NOMO-1 (cell line): ENCODE data around the gene MCM9.
"Not testable (repeated sequence)": the region's sequence is repeated elsewhere in the genome, so short reads cannot be mapped to it uniquely, and the experiment has no call there.

Source experiments
- DNase-seq, 2 experiments: peaks; one replicate each; lab custom pipeline; 2025; ENCODE audit not compliant: unreplicated experiment in 2 of 2; lab: John Stamatoyannopoulos, UW

MCM9 gene

DNA sequence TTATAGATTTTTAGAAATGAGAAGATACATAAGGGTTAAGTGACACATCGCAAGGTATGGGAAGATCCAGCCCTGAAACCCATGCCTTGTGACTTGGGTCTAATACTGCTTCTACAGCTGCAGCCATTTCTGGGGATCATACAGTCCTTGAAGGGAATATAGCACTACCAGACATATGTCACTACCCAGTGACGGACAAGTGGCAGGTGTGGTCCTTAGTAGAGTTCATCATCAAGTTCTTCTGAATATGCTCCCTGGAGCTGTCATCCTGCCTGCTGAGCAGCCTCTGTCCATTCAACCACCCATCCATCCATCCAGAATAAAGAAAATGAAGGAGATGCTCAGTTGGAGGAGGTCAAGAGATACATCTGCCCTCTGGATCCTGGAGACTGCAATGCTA, 159.6 kb downstream of the MCM9 start:
- DNase-seq: no peak

GRCh38 chr6:118774581-118774980, 160.4 kb downstream of the MCM9 start:
- DNase-seq: no peak

- no peak for DNase-seq
Measured at GRCh38 chr6:118772886-118773285, 162.1 kb downstream of the MCM9 start.

- DNase-seq: peak in 1 of 2 experiments; percentile 15
Measured at GRCh38 chr6:118771253-118771652, 163.7 kb downstream of the MCM9 start.

GRCh38 chr6:118770835-118771234, 164.1 kb downstream of the MCM9 start:
- no peak for DNase-seq

DNA sequence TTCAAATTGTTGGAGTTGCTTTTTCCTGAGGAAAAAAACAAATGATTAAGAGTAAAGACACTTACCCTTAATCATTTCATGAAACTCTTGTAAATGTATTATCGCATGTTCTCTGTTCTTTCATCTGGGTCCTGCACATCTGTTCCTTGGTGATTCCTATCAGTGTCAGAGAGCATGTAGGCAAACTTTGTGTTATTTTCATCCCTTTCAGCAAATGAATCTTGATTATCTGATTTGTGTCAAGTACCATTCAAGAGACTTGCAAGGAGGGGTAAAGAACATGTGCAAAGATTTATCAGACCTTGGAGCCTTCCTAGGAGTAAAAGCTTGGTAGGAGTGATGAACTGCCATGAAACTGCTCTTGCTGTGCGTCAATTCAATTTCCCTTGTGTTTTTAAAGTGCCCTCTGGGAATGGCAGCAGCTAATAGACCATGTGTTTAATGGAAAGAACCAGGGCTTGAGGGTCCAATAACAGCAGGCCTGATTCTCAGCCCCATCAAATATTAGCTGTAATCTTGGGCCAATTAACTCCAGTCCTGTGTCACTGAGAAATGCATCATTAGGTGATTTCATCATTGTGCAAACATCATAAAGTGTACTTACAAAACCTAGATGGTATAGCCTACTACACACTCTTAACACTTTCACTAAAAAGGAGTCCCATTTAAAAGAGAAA, 164.7 kb downstream of the MCM9 start:
- peak; percentile 13 to 47 for DNase-seq

GRCh38 chr6:118768904-118769325, 166.0 kb downstream of the MCM9 start:
- peak; percentile 93 to 94 for DNase-seq

DNA sequence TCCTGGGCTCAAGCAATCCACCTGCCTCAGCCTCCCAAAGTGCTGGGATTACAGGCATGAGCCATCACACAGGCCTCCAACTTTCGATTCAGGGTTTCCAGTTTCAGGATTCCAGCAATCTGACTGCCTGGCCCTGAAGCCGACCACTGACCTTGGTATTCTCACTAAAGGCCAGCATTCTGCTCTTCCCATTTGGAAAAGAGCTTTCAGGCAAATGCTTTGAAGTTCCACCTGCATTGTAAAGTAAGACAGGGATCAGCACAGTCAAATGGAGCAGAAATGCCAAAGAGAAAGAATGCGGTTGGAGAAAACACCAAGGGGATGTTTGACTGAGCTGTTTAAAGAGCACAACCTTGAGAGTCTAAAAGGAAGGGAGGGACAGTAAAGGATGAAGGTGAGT, 166.5 kb downstream of the MCM9 start:
- DNase-seq: no peak

DNA sequence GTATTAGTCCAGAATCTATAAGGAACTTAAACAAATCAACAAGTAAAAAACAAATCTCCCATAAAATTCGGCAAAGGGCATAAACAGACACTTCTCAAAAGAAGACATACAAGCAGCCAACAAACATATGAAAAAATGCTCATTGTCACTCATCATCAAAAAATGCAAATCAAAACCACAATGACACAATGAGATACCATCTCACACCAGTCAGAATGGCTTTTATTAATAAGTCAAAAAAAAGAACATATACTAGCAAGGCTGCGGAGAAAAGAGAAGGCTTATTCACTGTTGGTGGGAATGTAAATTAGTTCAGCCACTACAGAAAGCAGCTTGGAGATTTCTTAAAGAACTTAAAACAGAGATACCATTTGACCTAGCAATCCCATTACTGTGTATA, 169.6 kb downstream of the MCM9 start:
- not testable (repeated sequence) for DNase-seq

GRCh38 chr6:118764766-118765165, 170.2 kb downstream of the MCM9 start:
- DNase-seq: peak; percentile 77 to 78
